HG02970 (cell line): ENCODE results near the gene SPATA31C1.
"Not testable (repeated sequence)": the region's sequence is repeated elsewhere in the genome, so short reads cannot be mapped to it uniquely, and the experiment has no call there.

Experiments used
- ATAC-seq: cut with Tn5 transposase; IDR thresholded peaks from one replicate; pipeline ENCODE4 v1.9.1; 2021; ENCODE audit warnings: mild to moderate bottlenecking, moderate library complexity, moderate number of reproducible peaks; ENCODE audit not compliant: unreplicated experiment, low FRiP score

SPATA31C1 gene

DNA sequence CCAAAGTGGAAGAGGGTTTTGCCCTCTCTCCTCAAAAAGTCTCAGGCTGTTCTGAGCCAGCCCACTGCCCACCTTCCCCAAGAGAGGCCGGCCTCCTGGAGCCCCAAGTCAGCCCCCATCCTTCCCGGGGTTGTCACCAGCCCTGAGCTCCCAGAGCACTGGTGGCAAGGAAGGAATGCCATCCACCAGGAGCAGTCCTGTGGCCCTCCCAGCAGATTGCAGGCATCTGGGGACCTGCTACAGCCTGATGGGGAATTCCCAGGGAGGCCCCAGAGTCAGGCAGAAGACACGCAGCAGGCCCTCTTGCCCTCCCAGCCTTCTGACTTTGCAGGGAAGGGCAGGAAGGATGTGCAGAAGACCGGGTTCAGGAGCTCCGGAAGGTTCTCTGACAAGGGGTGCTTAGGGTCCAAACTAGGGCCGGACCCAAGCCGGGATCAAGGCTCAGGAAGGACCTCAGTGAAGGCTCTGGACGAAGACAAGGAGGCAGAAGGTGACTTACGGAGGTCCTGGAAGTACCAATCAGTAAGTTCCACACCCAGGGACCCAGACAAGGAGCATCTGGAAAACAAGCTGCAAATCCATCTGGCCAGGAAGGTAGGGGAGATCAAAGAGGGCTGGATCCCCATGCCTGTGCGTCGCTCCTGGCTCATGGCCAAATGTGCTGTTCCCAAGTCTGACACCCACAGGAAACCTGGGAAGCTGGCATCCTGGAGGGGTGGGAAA lies 31.4 kb upstream of the SPATA31C1 start:
- no peak for ATAC-seq

- ATAC-seq, result no peak
Measured at GRCh38 chr9:87886933-87887505, 30.7 kb upstream of the SPATA31C1 start.

DNA sequence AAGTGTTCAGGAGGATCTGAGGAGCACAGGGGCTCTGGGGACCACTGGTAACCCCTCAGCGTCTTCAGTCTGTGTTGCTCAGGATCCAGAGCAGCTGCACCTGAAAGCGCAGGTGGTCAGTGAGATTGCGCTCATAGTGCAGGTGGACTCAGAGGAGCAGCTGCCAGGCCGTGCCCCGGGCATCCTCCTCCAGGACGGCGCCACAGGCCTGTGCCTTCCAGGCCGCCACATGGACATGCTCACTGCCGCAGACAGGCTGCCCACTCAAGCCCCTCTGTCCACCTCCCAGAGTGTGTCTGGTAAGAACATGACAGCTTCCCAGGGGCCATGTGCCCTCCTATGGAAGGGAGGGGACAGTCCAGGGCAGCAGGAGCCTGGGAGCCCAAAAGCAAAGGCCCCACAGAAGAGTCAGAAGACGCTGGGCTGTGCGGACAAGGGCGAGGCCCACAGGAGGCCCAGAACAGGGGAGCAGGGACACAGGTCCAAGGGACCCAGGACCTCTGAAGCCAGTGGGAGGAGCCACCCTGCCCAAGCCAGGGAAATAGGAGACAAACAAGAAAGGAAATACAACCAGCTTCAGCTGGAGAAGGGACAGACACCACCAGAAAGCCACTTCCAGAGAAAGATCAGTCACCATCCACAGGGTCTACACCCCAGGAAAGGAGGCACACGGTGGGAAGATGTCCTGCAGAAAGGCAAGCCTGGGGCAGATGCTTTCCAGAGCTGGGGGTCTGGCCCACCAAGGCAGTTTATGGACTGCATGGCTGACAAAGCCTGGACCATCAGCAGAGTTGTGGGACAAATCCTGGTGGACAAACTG lies 29.9 kb upstream of the SPATA31C1 start:
- ATAC-seq, result no peak

DNA sequence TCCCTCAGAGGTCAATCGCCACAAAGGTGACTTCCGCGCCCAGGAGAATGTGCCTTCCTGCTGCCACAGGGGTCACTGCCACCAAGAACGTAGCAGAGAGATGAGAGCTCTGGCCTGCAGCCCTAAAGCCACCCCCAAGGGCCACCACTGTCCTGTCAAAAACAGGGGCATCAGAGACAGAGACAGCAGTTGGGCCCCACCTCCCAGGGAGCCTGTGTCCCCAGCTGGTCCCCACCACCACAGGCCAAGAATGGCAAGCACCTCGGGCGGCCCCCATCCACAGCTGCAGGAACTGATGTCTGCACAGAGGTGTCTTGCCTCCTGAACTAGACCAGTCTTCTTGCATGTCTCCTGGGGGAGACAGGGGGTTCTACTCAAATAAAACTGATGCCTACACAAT lies 29.3 kb upstream of the SPATA31C1 start:
- no peak for ATAC-seq

DNA sequence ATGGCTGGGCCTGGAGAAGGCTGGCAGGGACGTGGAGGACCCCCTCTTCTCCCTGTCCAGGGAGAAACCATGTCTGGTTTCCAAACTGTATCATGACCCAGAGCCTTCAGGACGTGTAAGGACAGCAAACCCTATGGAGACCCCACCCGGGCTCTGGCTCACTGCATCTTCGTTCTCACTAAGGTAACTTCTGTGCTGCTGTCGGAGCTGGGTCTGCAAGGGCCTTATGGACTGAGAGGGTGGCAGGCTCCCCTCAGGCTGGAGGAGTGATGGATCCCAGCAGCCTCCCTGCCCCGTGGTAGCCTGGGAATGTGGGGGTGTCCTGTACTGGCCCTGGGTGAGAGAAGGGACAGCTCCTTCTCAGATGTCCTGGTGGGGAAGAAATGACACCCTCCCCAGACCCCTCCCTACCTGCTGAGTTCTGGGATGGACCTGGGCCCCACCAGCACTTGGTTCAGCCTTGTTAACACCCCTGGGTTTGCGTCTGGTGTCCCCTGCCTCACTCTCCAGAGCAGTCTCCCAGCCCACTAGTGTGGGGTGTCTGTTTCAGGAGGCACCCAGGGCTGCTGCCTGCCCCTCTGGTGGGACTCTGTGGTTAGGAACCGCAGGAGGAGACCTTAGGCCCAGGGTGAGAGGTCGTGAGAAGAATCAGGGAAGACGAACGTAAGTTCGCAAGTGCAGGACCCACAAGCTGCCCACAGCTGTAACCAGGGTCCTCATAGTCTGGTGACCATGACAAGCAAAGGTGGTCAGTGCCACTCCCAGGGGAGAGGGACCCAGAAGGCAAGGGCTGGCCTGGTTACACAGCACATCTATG lies 28.5 kb upstream of the SPATA31C1 start:
- ATAC-seq, result no peak

- ATAC-seq, result no peak
Measured at GRCh38 chr9:87889882-87890252, 27.9 kb upstream of the SPATA31C1 start.

- ATAC-seq, result no peak
Measured at GRCh38 chr9:87890837-87891236, 26.9 kb upstream of the SPATA31C1 start.

GRCh38 chr9:87891754-87892153 lies 26.0 kb upstream of the SPATA31C1 start:
- no peak for ATAC-seq

- ATAC-seq, result no peak
Measured at GRCh38 chr9:87892956-87893355, 24.8 kb upstream of the SPATA31C1 start.

GRCh38 chr9:87894998-87895625 lies 22.6 kb upstream of the SPATA31C1 start:
- no peak for ATAC-seq

- ATAC-seq, result no peak
Measured at GRCh38 chr9:87896891-87897290, 20.9 kb upstream of the SPATA31C1 start.

DNA sequence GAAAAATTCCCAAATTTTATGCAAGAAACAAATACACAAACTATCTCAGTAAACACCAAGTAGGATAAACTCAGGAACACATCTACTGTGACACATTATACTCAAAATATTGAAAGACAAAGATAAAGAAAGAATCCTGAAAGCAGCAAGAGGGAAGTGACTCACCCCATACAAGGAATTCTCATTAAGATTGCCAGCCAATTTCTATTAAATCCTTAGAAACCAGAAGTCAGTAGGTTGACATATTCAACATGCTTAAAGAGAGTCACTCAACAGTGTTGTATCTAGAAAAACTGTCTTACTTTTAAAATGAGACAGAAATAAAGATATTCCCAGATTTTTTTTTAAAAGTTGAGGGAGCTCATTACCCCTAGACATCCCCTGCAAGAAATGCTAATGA lies 19.6 kb upstream of the SPATA31C1 start:
- ATAC-seq, result no peak

GRCh38 chr9:87902371-87902770 lies 15.4 kb upstream of the SPATA31C1 start:
- not testable (repeated sequence) for ATAC-seq

DNA sequence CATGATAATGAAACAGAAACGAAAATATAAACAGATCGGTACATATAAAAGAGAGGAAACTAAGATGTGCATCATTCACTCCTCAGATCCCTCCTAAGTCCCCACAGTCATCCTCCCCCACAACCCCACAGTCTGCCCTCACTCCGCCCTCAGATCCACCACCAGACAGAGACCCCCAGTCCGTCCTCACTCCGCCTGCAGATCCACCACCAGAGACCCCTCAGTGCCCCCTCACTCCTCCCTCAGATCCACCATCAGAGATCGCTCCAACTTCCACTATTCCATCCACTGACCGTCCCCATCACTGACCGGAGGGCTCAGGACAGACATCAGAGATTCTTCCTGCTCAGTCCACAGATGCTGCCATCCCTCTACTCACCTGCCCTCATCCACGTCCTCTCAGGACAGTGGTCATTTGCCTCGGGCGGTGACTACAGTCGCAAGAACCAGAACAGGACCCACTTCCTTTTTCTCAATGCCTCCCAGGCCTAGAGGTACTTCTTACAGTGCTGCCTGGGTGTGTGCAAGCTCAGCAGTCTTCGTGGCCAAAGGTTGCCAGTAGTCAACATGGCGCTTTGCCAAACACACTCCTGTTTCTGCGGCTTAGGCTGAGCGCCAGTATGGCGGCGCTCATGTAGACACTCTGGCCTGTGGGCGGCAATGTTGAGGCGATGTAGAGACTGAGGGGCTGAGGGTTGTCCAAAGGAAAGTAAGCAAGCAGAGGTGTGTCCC lies 8.3 kb upstream of the SPATA31C1 start:
- no peak for ATAC-seq

GRCh38 chr9:87910821-87911220 lies 6.9 kb upstream of the SPATA31C1 start:
- no peak for ATAC-seq

- not testable (repeated sequence) for ATAC-seq
Measured at GRCh38 chr9:87919013-87919412, 1.3 kb downstream of the SPATA31C1 start.

DNA sequence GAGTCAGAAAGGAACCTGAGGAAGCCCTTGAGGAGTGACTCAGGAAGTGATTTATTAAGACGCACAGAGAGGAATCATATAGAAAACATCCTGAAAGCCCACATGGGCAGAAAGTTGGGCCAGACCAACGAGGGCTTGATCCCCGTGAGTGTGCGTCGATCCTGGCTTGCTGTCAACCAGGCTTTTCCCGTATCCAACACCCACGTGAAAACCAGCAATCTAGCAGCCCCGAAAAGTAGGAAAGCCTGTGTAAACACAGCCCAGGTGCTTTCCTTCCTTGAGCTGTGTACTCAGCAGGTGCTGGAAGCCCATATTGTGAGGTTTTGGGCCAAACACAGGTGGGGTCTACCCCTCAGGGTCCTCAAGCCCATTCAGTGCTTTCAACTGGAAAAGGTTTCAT lies 3.8 kb downstream of the SPATA31C1 start:
- ATAC-seq, result not testable (repeated sequence)

DNA sequence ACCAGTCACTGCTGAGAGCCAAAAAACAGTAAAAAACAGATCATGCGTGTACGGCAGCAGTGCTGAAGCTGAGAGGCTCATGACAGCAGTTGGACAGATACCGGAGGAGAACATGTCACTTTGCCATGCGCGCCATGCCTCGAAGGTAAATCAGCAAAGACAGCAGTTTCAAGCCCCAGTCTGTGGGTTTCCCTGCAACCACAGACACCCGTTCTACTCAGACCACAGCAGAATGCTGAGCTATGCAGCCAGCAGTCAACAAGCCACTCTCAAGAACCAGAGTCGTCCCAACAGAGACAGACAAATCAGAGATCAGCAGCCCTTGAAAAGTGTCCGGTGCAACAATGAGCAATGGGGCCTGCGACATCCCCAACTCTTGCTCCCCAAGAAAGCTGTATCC lies 5.2 kb downstream of the SPATA31C1 start:
- not testable (repeated sequence) for ATAC-seq

GRCh38 chr9:87924851-87925250 lies 7.1 kb downstream of the SPATA31C1 start:
- ATAC-seq, result not testable (repeated sequence)

DNA sequence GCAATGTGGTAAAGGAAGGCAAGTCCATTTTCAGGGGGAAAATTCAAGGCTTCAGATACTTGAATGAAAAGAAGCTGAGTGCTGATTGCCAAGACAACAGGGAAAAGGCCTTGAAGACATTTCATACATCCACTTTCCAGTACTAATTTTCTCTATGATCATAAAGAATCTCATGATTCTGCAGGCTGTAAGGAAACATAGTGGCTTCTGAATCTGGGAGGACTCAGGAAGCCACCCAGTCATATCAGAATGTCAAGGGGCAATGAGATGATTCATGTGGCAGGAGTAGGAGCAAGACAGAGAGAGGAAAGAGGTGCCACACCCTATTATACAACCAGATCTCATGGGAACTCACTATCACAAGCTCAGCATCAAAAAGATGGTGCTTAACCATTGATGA lies 11.4 kb downstream of the SPATA31C1 start:
- ATAC-seq, result not testable (repeated sequence)
